AG10803 (cell line): ENCODE results near the gene EP300.
A peak's percentile ranks its signal among the peaks of the same experiment; 100 is the strongest.
"Not testable (repeated sequence)": the region's sequence is repeated elsewhere in the genome, so short reads cannot be mapped to it uniquely, and the experiment has no call there.

Experiments
- DNase-seq: peaks from one replicate; pipeline ENCODE4 v3.0.0; 2010; ENCODE audit warnings: low read depth
- H3K4me3 ChIP-seq: 2 replicates; pipeline ENCODE4 v1.5.1; 2011; ENCODE audit warnings: mild to moderate bottlenecking, low read length, control low read depth
- CTCF ChIP-seq: conservative IDR thresholded peaks from 2 replicates; pipeline ENCODE4 v1.5.1; 2011; ENCODE audit warnings: mild to moderate bottlenecking, low read length, control low read depth, inconsistent platforms

Gene EP300

GRCh38 chr22:41092023-41092817 is at the start of gene EP300:
Gene EP300 (plus strand): TSS chr22:41092592. CDS start chr22:41093005, 413 bp downstream.
- peak; percentile 34 for TF ChIP-seq CTCF
- peak within 1 kb of the TSS; percentile 83 for H3K4me3 ChIP-seq
- peak; percentile 82 for DNase-seq

GRCh38 chr22:41043722-41044121 is 48.7 kb upstream of the EP300 start:
- no peak overlapping the region for H3K4me3 ChIP-seq
- no peak for TF ChIP-seq CTCF
- DNase-seq = no peak

- DNase-seq, H3K4me3 ChIP-seq: not testable (repeated sequence)
Measured at GRCh38 chr22:41045575-41045974, 46.8 kb upstream of the EP300 start.

- H3K4me3 ChIP-seq = no peak overlapping the region
- TF ChIP-seq CTCF = no peak
- DNase-seq = no peak
Measured at GRCh38 chr22:41047801-41048211, 44.6 kb upstream of the EP300 start.

GRCh38 chr22:41048345-41048744 is 44.0 kb upstream of the EP300 start:
- DNase-seq = not testable (repeated sequence)

GRCh38 chr22:41048791-41049717 is 43.3 kb upstream of the EP300 start:
- peak; percentile 78 for DNase-seq
- no peak for TF ChIP-seq CTCF
- peak overlapping the region; percentile 40 for H3K4me3 ChIP-seq

More at GRCh38 chr22:41048345-41048744, 44.0 kb upstream of the EP300 start:
- not testable (repeated sequence) for H3K4me3 ChIP-seq

GRCh38 chr22:41049795-41050194 is 42.6 kb upstream of the EP300 start:
- DNase-seq, H3K4me3 ChIP-seq: not testable (repeated sequence)

- peak; percentile 51 for TF ChIP-seq CTCF
- H3K4me3 ChIP-seq = no peak overlapping the region
- peak; percentile 66 for DNase-seq
Measured at GRCh38 chr22:41050883-41051282, 41.5 kb upstream of the EP300 start.
